ENCODE data around the gene XXYLT1. TPM values are rescaled to one million over a fixed set of nuclear protein-coding genes. Genes with fewer than 3 reads are reported as not detected.
"Not testable (repeated sequence)": the region's sequence is repeated elsewhere in the genome, so short reads cannot be mapped to it uniquely, and the experiment has no call there.

The XXYLT1 gene
- total RNA-seq, 1 donor, result 21.0 TPM

DNA sequence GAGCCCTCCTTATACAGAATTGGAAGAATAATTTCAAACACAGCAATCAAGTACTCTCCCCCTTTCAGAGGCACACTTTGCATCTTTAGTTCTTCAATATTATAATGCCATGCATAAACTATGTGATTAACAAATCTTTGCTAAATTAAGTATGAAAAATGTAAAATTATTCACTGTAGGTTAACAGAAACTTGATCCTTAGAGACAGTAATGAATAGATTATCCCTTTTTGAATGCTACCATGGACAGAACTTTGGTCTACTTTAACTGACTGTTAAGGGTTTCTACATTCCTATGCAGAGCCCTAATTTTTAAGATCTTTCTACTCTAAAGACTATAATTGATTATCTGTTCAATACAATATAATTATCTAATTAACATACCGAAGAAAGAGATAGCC lies 25.7 kb upstream of the XXYLT1 start:
- TF ChIP-seq, protein P1, sequence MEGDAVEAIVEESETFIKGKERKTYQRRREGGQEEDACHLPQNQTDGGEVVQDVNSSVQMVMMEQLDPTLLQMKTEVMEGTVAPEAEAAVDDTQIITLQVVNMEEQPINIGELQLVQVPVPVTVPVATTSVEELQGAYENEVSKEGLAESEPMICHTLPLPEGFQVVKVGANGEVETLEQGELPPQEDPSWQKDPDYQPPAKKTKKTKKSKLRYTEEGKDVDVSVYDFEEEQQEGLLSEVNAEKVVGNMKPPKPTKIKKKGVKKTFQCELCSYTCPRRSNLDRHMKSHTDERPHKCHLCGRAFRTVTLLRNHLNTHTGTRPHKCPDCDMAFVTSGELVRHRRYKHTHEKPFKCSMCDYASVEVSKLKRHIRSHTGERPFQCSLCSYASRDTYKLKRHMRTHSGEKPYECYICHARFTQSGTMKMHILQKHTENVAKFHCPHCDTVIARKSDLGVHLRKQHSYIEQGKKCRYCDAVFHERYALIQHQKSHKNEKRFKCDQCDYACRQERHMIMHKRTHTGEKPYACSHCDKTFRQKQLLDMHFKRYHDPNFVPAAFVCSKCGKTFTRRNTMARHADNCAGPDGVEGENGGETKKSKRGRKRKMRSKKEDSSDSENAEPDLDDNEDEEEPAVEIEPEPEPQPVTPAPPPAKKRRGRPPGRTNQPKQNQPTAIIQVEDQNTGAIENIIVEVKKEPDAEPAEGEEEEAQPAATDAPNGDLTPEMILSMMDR (IDR thresholded peaks at IDR 0.05; ENCODE audit: insufficient read depth, low read length), result no peak
- no peak for DNase-seq (ENCODE audit: low read depth)
- no peak overlapping the region for H3K4me3 ChIP-seq (ENCODE audit: low read depth, low read length)

DNA sequence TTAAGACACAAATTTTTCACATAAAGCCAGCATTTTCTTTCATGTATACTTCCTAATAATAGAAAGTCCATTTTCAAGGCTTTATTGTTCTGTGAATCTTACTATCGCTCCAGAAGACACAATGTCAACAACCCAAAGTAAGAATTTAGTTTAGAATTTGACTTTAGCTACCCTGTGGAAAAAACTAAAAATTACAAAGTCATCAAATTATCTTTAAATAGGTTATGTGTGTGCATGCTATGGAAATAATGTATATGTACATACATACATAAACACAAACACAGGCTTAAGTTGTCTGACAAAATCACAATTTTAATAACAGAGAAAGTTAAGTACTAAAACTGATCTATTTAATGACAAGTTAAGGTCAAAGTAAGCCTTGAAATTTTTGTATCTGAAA lies 20.2 kb upstream of the XXYLT1 start:
- no peak for DNase-seq (ENCODE audit: low read depth)
- TF ChIP-seq, protein P1 (IDR thresholded peaks at IDR 0.05; ENCODE audit: insufficient read depth, low read length), result no peak
- no peak overlapping the region for H3K4me3 ChIP-seq (ENCODE audit: low read depth, low read length)

DNA sequence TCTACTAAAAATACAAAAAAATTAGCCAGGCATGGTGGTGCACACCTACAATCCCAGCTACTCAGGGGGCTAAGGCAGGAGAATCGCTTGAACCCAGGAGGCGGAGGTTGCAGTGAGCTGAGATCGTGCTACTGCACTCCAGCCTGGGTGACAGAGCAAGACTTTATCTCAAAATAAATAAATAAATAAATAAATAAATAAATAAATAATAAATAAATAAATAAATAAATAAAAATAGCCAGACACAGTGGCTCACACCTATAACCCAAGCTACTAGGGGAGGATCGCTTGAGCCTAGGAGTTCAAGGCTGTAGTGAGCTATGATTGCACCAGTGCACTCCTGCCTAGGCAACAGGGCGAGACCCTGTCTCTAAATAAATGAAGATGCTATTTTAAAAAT lies 19.7 kb upstream of the XXYLT1 start:
- not testable (repeated sequence) for DNase-seq (ENCODE audit: low read depth); H3K4me3 ChIP-seq (ENCODE audit: low read depth, low read length)

DNA sequence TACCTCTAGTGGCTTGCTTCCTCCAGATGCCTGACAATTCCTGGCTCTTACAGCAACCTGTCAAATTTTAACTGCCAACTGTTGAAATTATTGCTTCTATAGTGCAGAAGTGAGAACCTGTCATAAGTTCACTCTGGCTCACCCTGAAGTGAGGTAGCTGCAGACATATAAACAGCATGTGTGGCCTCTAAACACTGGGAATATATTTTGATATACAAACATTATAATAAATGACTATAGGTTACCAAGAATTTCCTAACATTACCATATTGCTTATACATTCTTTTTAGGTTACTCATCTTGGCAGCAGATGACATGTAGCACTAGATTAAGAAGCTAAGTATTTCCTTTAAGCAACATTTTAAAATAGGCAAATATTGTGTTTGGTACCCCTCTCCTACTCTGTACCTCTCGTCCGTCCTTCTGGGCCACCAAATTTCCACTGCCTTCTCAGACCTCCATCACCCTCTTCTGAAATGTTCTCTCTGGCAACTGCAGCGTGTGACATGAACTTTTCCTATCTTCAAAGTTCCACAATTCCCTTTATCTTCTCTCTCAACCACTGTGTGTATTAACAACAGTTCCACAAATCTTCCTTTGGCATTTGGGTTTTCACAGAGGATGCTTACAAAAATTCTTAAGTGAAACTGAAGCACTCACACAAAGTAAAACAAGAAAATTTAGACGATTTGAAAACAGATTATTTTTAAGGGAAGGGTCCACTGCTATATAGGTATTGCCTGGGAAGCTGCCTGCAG lies 15.3 kb upstream of the XXYLT1 start:
- peak; percentile 78 for DNase-seq (ENCODE audit: low read depth)
- TF ChIP-seq, protein P1 (IDR thresholded peaks at IDR 0.05; ENCODE audit: insufficient read depth, low read length), result no peak
- H3K4me3 ChIP-seq (ENCODE audit: low read depth, low read length), result no peak overlapping the region

DNA sequence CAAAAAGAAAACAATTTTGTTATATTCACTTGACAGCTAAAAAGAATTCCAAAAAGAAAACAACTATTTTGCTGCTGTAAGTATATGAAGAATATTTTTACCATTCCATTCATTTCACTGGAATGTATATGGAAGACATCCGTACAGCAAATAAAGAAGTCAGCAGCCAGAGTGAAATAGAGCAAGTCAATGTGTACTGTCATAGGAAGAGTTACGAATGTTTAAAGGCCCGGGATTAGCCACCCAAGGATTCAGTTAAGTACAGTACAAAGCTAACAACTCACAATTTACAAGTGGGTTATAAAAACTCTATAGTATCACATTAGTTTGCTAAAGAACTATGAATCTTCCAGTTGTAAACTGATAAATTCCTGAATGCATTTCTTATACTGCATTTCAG lies 14.4 kb upstream of the XXYLT1 start:
- no peak for DNase-seq (ENCODE audit: low read depth)
- TF ChIP-seq, protein P1 (IDR thresholded peaks at IDR 0.05; ENCODE audit: insufficient read depth, low read length), result no peak
- no peak overlapping the region for H3K4me3 ChIP-seq (ENCODE audit: low read depth, low read length)

DNA sequence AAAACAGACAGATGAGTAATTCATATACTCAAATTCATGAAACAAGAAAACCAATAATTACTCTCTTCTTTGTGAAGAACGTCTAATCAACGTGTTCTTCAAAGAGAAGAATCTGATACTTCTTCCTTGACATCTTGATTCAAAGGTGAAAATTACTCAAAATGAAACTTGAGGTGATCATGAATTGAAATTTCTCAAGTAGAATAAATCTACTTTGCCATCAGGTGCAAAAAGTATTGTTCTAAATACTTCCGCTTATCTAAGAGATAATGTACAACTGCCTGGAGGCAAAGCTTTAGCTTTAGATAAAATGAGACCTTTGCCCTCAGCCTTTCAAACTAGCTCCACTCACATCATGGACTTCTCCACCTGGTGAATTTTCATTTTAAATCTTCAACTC lies 13.9 kb upstream of the XXYLT1 start:
- no peak overlapping the region for H3K4me3 ChIP-seq (ENCODE audit: low read depth, low read length)
- TF ChIP-seq, protein P1 (IDR thresholded peaks at IDR 0.05; ENCODE audit: insufficient read depth, low read length), result no peak
- no peak for DNase-seq (ENCODE audit: low read depth)

DNA sequence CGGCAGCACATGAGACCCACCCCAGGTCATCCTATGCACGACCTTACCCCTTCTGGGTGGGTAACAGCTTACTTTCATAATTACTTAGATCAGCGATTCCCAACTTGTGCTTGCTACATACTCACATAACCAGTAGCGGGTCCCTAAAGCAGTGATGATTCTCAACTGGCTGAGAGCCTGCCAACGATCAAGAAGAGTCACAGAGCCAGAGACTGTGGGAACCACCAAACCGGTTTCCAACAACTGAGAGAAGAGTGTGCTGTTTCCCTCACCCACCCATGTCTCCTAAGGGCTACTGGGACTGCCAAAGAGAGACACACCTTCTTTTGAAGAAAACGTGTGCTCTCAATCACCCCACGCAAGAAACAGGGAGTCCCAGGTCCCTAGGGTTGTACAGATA lies 12.0 kb upstream of the XXYLT1 start:
- DNase-seq (ENCODE audit: low read depth), result no peak
- TF ChIP-seq, protein P1 (IDR thresholded peaks at IDR 0.05; ENCODE audit: insufficient read depth, low read length), result no peak
- H3K4me3 ChIP-seq (ENCODE audit: low read depth, low read length), result no peak overlapping the region
